ENCODE measurements around the gene PPT2. TPM values are rescaled to one million over a fixed set of nuclear protein-coding genes. Genes with fewer than 3 reads are reported as not detected.

PPT2 gene
- total RNA-seq, 1 experiment from 2014 or later: 38.2 TPM

- H4K20me1 ChIP-seq (ENCODE audit: insufficient read depth): no peaks in the 10 kb centered on the region; the same call in 1 of the 2 replicates
- no peak for TF ChIP-seq CTCF (conservative IDR thresholded peaks at IDR 0.05)
- TF ChIP-seq EZH2 (IDR thresholded peaks at IDR 0.05; ENCODE audit: low read depth): no peak
- H3K4me3 ChIP-seq: no peak overlapping the region
- H3K9me3 ChIP-seq (ENCODE audit: insufficient read depth, low read depth): no peaks in the 10 kb centered on the region
- ChIA-PET CTCF (interaction anchor here (0.7 to 1.2 kb wide), 2 partner anchors 13 to 144 kb away, joined by 3 to 4 read pairs; no protein-coding TSS in a partner anchor), POLR2A (ENCODE audit: unreplicated experiment) (interaction anchor here (0.6 kb wide), 1 partner anchor 146 kb away, joined by 3 read pairs; the partner anchor contains the start of gene DXO)
- H3K36me3 ChIP-seq (ENCODE audit: low read depth): peaks cover 9% of the 10 kb centered on the region; the same call in 1 of the 2 replicates
- no peak for DNase-seq
- peaks cover 21% of the 10 kb centered on the region; the same call in 1 of the 2 replicates for H3K4me1 ChIP-seq (replicated peaks; ENCODE audit: insufficient read depth)
- no peak overlapping the region for H2AFZ ChIP-seq
- H3K27ac ChIP-seq: no peak overlapping the region
- no peak overlapping the region for H3K4me2 ChIP-seq
- H3K9me2 ChIP-seq (ENCODE audit: insufficient read depth): no peaks in the 10 kb centered on the region
- H3K27me3 ChIP-seq (ENCODE audit: insufficient read depth, low read depth): no peaks in the 10 kb centered on the region
- BruUV-seq (replicated peaks): no TSS peak
- no peaks in the 10 kb centered on the region for H3K79me2 ChIP-seq (ENCODE audit: low read depth)
- peaks cover 15% of the 10 kb centered on the region for H3F3A ChIP-seq (ENCODE audit: insufficient read depth, low read depth)
- intact Hi-C loops (cut with micrococcal nuclease; ENCODE audit: unreplicated experiment): loop anchor here (5.0 kb wide), 2 partner anchors 80 to 680 kb away; no protein-coding TSS in a partner anchor
These were observed 36.5 kb upstream of the PPT2 start for GRCh38 chr6:32117461-32117860.

DNA sequence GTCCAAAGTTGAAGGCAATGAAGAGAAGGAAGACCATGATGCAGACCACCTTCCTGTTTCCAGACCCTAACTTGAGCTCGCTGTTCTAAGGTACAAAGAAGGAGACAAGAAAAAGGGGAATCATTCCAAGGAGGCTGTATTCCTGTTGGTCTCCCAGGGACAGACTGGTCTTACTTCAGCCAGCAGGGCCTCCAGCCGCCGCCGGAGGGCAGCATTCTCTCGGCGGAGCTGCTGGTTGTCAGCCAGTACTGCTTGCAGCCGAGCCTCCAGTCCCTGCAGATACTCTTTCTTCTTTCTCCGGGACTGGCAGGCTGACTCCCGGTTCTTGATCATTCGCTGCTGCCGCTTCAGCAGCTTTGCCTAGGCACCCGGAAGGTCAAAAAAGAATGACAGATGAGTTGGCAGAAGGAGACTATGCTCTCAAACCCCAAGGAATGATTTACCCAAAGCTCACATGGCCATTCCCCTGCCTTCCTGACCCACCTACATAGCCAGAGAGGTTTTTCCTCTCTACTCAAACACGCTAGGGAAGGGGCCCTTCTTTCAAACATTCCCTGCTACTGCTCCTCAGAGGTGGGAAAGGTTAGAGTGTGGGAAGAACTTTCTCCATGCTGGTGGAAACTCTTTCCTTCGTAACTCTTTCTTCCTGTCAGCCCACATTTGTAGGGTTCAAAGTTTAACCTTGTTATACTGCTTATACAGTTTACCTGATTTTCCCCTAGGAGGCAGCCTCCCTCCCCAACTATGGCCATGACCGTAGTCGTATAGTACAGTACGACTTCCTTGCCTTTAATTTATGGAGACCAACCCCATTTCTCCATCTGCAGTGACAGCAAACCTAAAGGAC, 34.9 kb upstream of the PPT2 start:
- Histone ChIP-seq H3K27ac (no peak overlapping the region), H3K9me2 (ENCODE audit: insufficient read depth) (no peaks in the 10 kb centered on the region), H3K4me3 (no peak overlapping the region), H4K20me1 (ENCODE audit: insufficient read depth) (no peaks in the 10 kb centered on the region; the same call in 1 of the 2 replicates), H3K27me3 (ENCODE audit: insufficient read depth, low read depth) (no peaks in the 10 kb centered on the region), H3F3A (ENCODE audit: insufficient read depth, low read depth) (peaks cover 15% of the 10 kb centered on the region), H3K79me2 (ENCODE audit: low read depth) (no peaks in the 10 kb centered on the region), H3K36me3 (ENCODE audit: low read depth) (peaks cover 9% of the 10 kb centered on the region; the same call in 1 of the 2 replicates), H3K4me1 (replicated peaks; ENCODE audit: insufficient read depth) (peaks cover 16% of the 10 kb centered on the region; the same call in 1 of the 2 replicates), H2AFZ (no peak overlapping the region), H3K4me2 (no peak overlapping the region), H3K9me3 (ENCODE audit: insufficient read depth, low read depth) (no peaks in the 10 kb centered on the region)
- ChIA-PET POLR2A (ENCODE audit: unreplicated experiment) (interaction anchor here (0.5 to 0.8 kb wide), 2 partner anchors 71 to 676 kb away, joined by 3 to 5 read pairs; partner anchors contain the start of gene PBX2), CTCF (interaction anchor here (0.5 to 1.0 kb wide), 7 partner anchors 10 to 1128 kb away, joined by 3 to 10 read pairs (median 4); partner anchors contain the start of gene PBX2)
- intact Hi-C loops (cut with micrococcal nuclease; ENCODE audit: unreplicated experiment): loop anchor here (1.0 to 5.0 kb wide), 4 partner anchors 35 to 678 kb away; partner anchors contain the start of gene PPT2
- DNase-seq: peak; percentile 68 to 81
- peak; percentile 86 for TF ChIP-seq CTCF (conservative IDR thresholded peaks at IDR 0.05)
- TF ChIP-seq EZH2 (IDR thresholded peaks at IDR 0.05; ENCODE audit: low read depth): no peak
- no TSS peak for BruUV-seq (replicated peaks)

DNA sequence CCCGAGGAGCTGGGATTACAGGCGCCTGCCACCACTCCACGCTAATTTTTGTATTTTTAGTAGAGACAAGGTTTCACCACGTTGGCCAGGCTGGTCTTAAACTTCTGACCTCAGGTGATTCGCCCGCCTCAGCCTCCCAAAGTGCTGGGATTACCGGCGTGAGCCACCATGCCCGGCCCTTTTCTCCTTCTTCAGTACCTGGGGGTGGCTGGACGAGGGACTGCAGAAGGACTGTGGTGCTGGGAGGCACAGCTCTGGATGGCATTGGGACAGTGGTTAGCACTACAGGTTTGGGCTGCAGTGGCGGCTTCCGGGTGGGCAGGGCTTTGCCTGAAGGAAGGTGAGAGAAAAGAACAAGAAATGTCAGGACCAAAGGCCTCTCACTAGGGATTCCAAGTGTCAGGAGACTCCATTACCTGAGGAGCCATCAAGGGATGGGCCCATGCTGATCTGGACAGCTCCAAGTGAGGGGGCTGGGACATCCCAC, 33.3 kb upstream of the PPT2 start:
- ChIA-PET POLR2A (ENCODE audit: unreplicated experiment) (no interaction called here), CTCF (no interaction called here)
- H3K36me3 ChIP-seq (ENCODE audit: low read depth): peaks cover 8% of the 10 kb centered on the region; the same call in 1 of the 2 replicates
- 0 out of 2 replicates have a peak, but pooled peaks cover under 1% of the 10 kb centered on the region for H3K79me2 ChIP-seq (ENCODE audit: low read depth)
- no peak overlapping the region for H2AFZ ChIP-seq
- DNase-seq: no peak
- no peaks in the 10 kb centered on the region for H3K9me3 ChIP-seq (ENCODE audit: insufficient read depth, low read depth)
- H3F3A ChIP-seq (ENCODE audit: insufficient read depth, low read depth): peaks cover 6% of the 10 kb centered on the region; the same call in 1 of the 2 replicates
- intact Hi-C loops (cut with micrococcal nuclease; ENCODE audit: unreplicated experiment): no loop called here
- H3K27ac ChIP-seq: no peak overlapping the region
- no peak for TF ChIP-seq EZH2 (IDR thresholded peaks at IDR 0.05; ENCODE audit: low read depth)
- no peak for TF ChIP-seq CTCF (conservative IDR thresholded peaks at IDR 0.05)
- H3K4me3 ChIP-seq: no peak overlapping the region
- no peak overlapping the region for H3K4me2 ChIP-seq
- H3K4me1 ChIP-seq (replicated peaks; ENCODE audit: insufficient read depth): no peaks in the 10 kb centered on the region
- BruUV-seq (replicated peaks): no TSS peak
- H3K9me2 ChIP-seq (ENCODE audit: insufficient read depth): no peaks in the 10 kb centered on the region
- H4K20me1 ChIP-seq (ENCODE audit: insufficient read depth): no peaks in the 10 kb centered on the region; the same call in 1 of the 2 replicates
- no peaks in the 10 kb centered on the region for H3K27me3 ChIP-seq (ENCODE audit: insufficient read depth, low read depth)

Data from PC-9 (cell line).